ENCODE results near the gene RAVER1. TPM values are rescaled to one million over a fixed set of nuclear protein-coding genes. Genes with fewer than 3 reads are reported as not detected.
A peak's percentile ranks its signal among the peaks of the same experiment; 100 is the strongest.

RAVER1 gene
- total and polyA plus RNA-seq, 2 of the 13 experiments (the other 11 are each of a cell fraction or from before 2014, with no cell fraction given) = 3.6 to 7.9 TPM

DNA sequence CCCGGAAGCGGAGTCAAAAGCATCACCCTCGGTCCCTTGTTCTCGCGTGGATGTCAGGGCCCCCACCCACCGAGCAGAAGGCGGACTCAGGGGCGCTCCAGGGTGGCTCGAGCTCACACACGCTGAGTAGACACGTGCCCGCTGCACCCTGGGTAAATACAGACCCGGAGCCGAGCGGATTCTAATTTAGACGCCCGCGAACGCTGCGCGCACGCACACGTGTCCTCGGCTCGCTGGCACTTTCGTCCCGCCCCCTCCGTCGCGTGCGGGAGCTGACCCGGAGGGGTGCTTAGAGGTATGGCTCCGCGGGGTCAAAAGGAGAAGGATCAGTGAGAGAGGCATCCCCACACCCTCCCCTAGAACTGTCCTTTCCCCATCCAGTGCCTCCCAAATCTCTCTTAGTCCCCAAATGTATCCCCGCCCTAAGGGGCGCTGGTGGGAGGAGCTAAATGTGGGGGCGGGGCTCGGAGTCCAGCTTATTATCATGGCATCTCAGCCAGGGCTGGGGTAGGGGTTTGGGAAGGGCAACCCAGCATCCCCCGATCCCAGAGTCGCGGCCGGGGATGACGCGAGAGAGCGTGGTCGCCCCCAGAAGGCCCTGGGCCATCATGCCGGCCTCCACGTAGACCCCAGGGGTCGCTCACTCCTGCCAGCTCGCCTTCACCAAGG, 44.0 kb downstream of the RAVER1 start (continued):
- TF ChIP-seq, protein P1, sequence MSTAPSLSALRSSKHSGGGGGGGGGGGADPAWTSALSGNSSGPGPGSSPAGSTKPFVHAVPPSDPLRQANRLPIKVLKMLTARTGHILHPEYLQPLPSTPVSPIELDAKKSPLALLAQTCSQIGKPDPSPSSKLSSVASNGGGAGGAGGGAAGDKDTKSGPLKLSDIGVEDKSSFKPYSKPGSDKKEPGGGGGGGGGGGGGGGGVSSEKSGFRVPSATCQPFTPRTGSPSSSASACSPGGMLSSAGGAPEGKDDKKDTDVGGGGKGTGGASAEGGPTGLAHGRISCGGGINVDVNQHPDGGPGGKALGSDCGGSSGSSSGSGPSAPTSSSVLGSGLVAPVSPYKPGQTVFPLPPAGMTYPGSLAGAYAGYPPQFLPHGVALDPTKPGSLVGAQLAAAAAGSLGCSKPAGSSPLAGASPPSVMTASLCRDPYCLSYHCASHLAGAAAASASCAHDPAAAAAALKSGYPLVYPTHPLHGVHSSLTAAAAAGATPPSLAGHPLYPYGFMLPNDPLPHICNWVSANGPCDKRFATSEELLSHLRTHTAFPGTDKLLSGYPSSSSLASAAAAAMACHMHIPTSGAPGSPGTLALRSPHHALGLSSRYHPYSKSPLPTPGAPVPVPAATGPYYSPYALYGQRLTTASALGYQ (CRISPR knock-in tag; IDR thresholded peaks at IDR 0.05) = no peak
- no peak for TF ChIP-seq STAT5B (CRISPR knock-in tag; IDR thresholded peaks at IDR 0.05)
- TF ChIP-seq NFRKB (IDR thresholded peaks at IDR 0.05) = no peak
- no peak for TF ChIP-seq ZNF792 (CRISPR knock-in tag; IDR thresholded peaks at IDR 0.05)
- TF ChIP-seq, protein P2, sequence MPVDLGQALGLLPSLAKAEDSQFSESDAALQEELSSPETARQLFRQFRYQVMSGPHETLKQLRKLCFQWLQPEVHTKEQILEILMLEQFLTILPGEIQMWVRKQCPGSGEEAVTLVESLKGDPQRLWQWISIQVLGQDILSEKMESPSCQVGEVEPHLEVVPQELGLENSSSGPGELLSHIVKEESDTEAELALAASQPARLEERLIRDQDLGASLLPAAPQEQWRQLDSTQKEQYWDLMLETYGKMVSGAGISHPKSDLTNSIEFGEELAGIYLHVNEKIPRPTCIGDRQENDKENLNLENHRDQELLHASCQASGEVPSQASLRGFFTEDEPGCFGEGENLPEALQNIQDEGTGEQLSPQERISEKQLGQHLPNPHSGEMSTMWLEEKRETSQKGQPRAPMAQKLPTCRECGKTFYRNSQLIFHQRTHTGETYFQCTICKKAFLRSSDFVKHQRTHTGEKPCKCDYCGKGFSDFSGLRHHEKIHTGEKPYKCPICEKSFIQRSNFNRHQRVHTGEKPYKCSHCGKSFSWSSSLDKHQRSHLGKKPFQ (CRISPR knock-in tag; IDR thresholded peaks at IDR 0.05; ENCODE audit: insufficient replicate concordance) = no peak
- TF ChIP-seq ZSCAN21 (CRISPR knock-in tag; IDR thresholded peaks at IDR 0.05; ENCODE audit: borderline replicate concordance) = 0 out of 2 replicates have a peak, but pooled peaks have one; percentile 40
- no peak for TF ChIP-seq JUN (CRISPR knock-in tag; IDR thresholded peaks at IDR 0.05)
- no peak for TF ChIP-seq ETV5 (CRISPR knock-in tag; IDR thresholded peaks at IDR 0.05; ENCODE audit: borderline replicate concordance)
- TF ChIP-seq ZNF788 (CRISPR knock-in tag; IDR thresholded peaks at IDR 0.05; ENCODE audit: borderline replicate concordance) = no peak
- TF ChIP-seq ZNF790 (CRISPR knock-in tag; IDR thresholded peaks at IDR 0.05; ENCODE audit: borderline replicate concordance) = no peak
- TF ChIP-seq MTF2 (CRISPR knock-in tag; IDR thresholded peaks at IDR 0.05; ENCODE audit: borderline replicate concordance) = no peak
- no peak for TF ChIP-seq ZNF816 (CRISPR knock-in tag; IDR thresholded peaks at IDR 0.05; ENCODE audit: borderline replicate concordance)
- TF ChIP-seq ZNF841 (CRISPR knock-in tag; IDR thresholded peaks at IDR 0.05; ENCODE audit: borderline replicate concordance) = no peak
- no peak for TF ChIP-seq NCOA1 (CRISPR knock-in tag; IDR thresholded peaks at IDR 0.05)
- TF ChIP-seq ZNF629 (CRISPR knock-in tag; conservative IDR thresholded peaks at IDR 0.05) = no peak
- TF ChIP-seq U2AF1 (optimal IDR thresholded peaks at IDR 0.05; ENCODE audit: low read depth, low read length) = no peak
- TF ChIP-seq AFF4 (CRISPR knock-in tag; IDR thresholded peaks at IDR 0.05) = no peak
- no peak for TF ChIP-seq MAF1 (CRISPR knock-in tag; IDR thresholded peaks at IDR 0.05; ENCODE audit: borderline replicate concordance)
- no peak; the same call in 1 of the 2 replicates for TF ChIP-seq ZNF558 (CRISPR knock-in tag; IDR thresholded peaks at IDR 0.05; ENCODE audit: borderline replicate concordance)
- no peak for TF ChIP-seq ZNF20 (CRISPR knock-in tag; IDR thresholded peaks at IDR 0.05)
- no peak for TF ChIP-seq KLF16 (CRISPR knock-in tag; IDR thresholded peaks at IDR 0.05)
- no peak for TF ChIP-seq ZNF75D (CRISPR knock-in tag; IDR thresholded peaks at IDR 0.05; ENCODE audit: borderline replicate concordance)
- TF ChIP-seq BHLHE40 (IDR thresholded peaks at IDR 0.05; ENCODE audit: low read length) = peak; percentile 75
- peak; percentile 73 for TF ChIP-seq ARNTL (CRISPR knock-in tag; IDR thresholded peaks at IDR 0.05)
- TF ChIP-seq REXO4 (CRISPR knock-in tag; IDR thresholded peaks at IDR 0.05; ENCODE audit: borderline replicate concordance) = 0 out of 2 replicates have a peak, but pooled peaks have one; percentile 51

All from HepG2 (cell line).